K562 (cell line): ENCODE measurements around the gene ARMH3. TPM values are rescaled to one million over a fixed set of nuclear protein-coding genes. Genes with fewer than 3 reads are reported as not detected.

Experiments
- ATAC-seq: fragments of 200-7000 bp; cut with Tn5 transposase; 3 replicates; pipeline ENCODE4 v1.9.1; 2020; ENCODE audit warnings: moderate library complexity
- Bru-seq: library from RNA; stranded (reverse); fragments of 400-500 nt; gene quantifications from one replicate; lab custom pipeline; 2021; lab: Mats Ljungman, UMichigan
- BruChase-seq, 2 experiments: library from RNA; stranded (reverse); fragments of 400-500 nt; gene quantifications; one replicate each; lab custom pipeline; 2021; lab: Mats Ljungman, UMichigan
- BruUV-seq: library from RNA; stranded (reverse); fragments of 400-500 nt; replicated peaks from 2 replicates; lab custom pipeline; 2021; lab: Mats Ljungman, UMichigan
- CTCF ChIA-PET: fragments of 300-600 bp; formaldehyde crosslinking; extraction: SDS; loops from one replicate; lab custom pipeline; 2021; ENCODE audit warnings: low intra/inter-chr PET ratio; lab: Yijun Ruan, JAX
- POLR2A ChIA-PET: fragments of 300-600, 350-650 bp; sonication (Branson Sonifier 250); formaldehyde crosslinking; extraction: SDS; loops from one replicate; lab custom pipeline; 2021; ENCODE audit warnings: antibody characterized with exemption, inconsistent platforms; lab: Yijun Ruan, JAX
- DNase-seq, 4 experiments: peaks; one replicate each; pipeline versions ENCODE4 v3.0.0 to v3.0.0-alpha.2; 2011 to 2018; ENCODE audit warnings: low spot score in 3 of 4, mixed read lengths in 3 of 4; ENCODE audit errors: extremely low read depth in 1 of 4
- FAIRE-seq: peaks from 2 replicates; lab custom pipeline; 2011; peaks lifted over from hg19 to GRCh38; lab: Jason Lieb, UNC
- H2AFZ ChIP-seq: 2 replicates; pipeline ENCODE4 v1.6.0; 2011; ENCODE audit warnings: low read depth, low read length, control low read depth, inconsistent platforms
- H3K27ac ChIP-seq: fragments of 200-600 bp; 3 replicates; pipeline ENCODE4 v1.8.0; 2011; ENCODE audit warnings: low read depth, mild to moderate bottlenecking, control low read depth, inconsistent platforms, low read length, moderate library complexity, mixed read lengths; ENCODE audit errors: extremely low read depth
- H3K27me3 ChIP-seq, 2 experiments: fragments of 300-600 bp in 1 of 2; 2 replicates in 1 of 2; 3 replicates in 1 of 2; pipeline versions ENCODE4 v1.6.0 to v1.8.0; 2011; ENCODE audit warnings: inconsistent platforms in 2 of 2, low read length in 2 of 2, mild to moderate bottlenecking in 1 of 2, mixed read lengths in 1 of 2, moderate library complexity in 1 of 2; ENCODE audit not compliant: control insufficient read depth in 2 of 2, insufficient read depth in 2 of 2
- H3K36me3 ChIP-seq: fragments of 300-600 bp; 3 replicates; pipeline ENCODE4 v1.8.0; 2011; ENCODE audit warnings: mild to moderate bottlenecking, low read length, inconsistent platforms; ENCODE audit not compliant: control insufficient read depth, insufficient read depth
- H3K4me1 ChIP-seq, 2 experiments: fragments of 200-600 bp in 1 of 2; replicated peaks in 1 of 2; 2 replicates in 1 of 2; 3 replicates in 1 of 2; pipeline versions ENCODE4 v1.5.1 to v1.8.0; 2011; ENCODE audit warnings: inconsistent platforms in 2 of 2, low read length in 2 of 2, mild to moderate bottlenecking in 1 of 2, mixed read lengths in 1 of 2, moderate library complexity in 1 of 2; ENCODE audit not compliant: control insufficient read depth in 2 of 2, insufficient read depth in 2 of 2
- H3K4me2 ChIP-seq: 2 replicates; pipeline ENCODE4 v1.6.1; 2011; ENCODE audit warnings: low read length, control low read depth, inconsistent platforms, mixed read lengths; ENCODE audit not compliant: insufficient read depth
- H3K4me3 ChIP-seq: fragments of 200-600 bp; sonication (generic), shearing (Covaris generic); 2 replicates; pipeline ENCODE4 v1.5.1; 2016; ENCODE audit warnings: control low read depth, inconsistent platforms
- H3K79me2 ChIP-seq: fragments of 200-600 bp; 3 replicates; pipeline ENCODE4 v1.8.0; 2011; ENCODE audit warnings: low read length, inconsistent platforms; ENCODE audit not compliant: control insufficient read depth, insufficient read depth
- H3K9ac ChIP-seq, 2 experiments: 2 replicates each; pipeline versions ENCODE4 v1.6.0 to v1.6.1; 2011; ENCODE audit warnings: low read depth in 2 of 2, low read length in 2 of 2, control low read depth in 1 of 2, inconsistent platforms in 1 of 2, mild to moderate bottlenecking in 1 of 2, mixed read lengths in 1 of 2; ENCODE audit not compliant: insufficient read depth in 1 of 2
- H3K9me1 ChIP-seq: one replicate; pipeline ENCODE4 v1.6.0; 2011; ENCODE audit warnings: inconsistent platforms, mild to moderate bottlenecking, low read length, moderate library complexity; ENCODE audit not compliant: control insufficient read depth, insufficient read depth
- H3K9me3 ChIP-seq: replicated peaks from 2 replicates; pipeline ENCODE4 v1.5.1; 2011; ENCODE audit warnings: low read depth, low read length, inconsistent platforms; ENCODE audit not compliant: control insufficient read depth, insufficient read depth
- H4K20me1 ChIP-seq: replicated peaks from 2 replicates; pipeline ENCODE4 v1.6.1; 2011; ENCODE audit warnings: low read length, inconsistent platforms, mixed read lengths; ENCODE audit not compliant: control insufficient read depth, insufficient read depth
- CXXC5 ChIP-seq: fragments of 250-450 bp; sonication (Bioruptor Pico); IDR thresholded peaks from 2 replicates; pipeline ENCODE4 v1.8.0; 2022; ENCODE audit warnings: inconsistent platforms, mild to moderate bottlenecking, moderate library complexity
- HMG20B ChIP-seq: fragments of 250-450 bp; sonication (Bioruptor Pico); IDR thresholded peaks from 2 replicates; pipeline ENCODE4 v1.5.0; 2021; ENCODE audit warnings: mild to moderate bottlenecking
- IFI16 ChIP-seq: fragments of 250-450 bp; sonication (Bioruptor Pico); IDR thresholded peaks from 2 replicates; pipeline ENCODE4 v2.1.2; 2022; ENCODE audit warnings: mild to moderate bottlenecking, inconsistent platforms
- KLF1 ChIP-seq: fragments of 450-650 bp; IDR thresholded peaks from 2 replicates; pipeline ENCODE4 v1.6.1; 2016; ENCODE audit warnings: missing genetic modification characterization, missing compliant biosample characterization
- KLF13 ChIP-seq: fragments of 450-650 bp; IDR thresholded peaks from 2 replicates; pipeline ENCODE4 v1.6.1; 2016; ENCODE audit warnings: missing genetic modification characterization, low read depth, mild to moderate bottlenecking, missing compliant biosample characterization, moderate library complexity, borderline replicate concordance
- ZFP36 ChIP-seq: fragments of 150-350 bp; IDR thresholded peaks from 2 replicates; pipeline ENCODE4 v1.6.1; 2018; ENCODE audit warnings: low read length, low read depth; ENCODE audit not compliant: partially characterized antibody
- ZNF134 ChIP-seq: fragments of 250-450 bp; sonication (Bioruptor Pico); conservative IDR thresholded peaks from 2 replicates; pipeline ENCODE4 v1.4.0; 2020
- ZNF354B ChIP-seq: fragments of 250-450 bp; sonication (Bioruptor Pico); IDR thresholded peaks from 2 replicates; pipeline ENCODE4 v1.4.0; 2020
- WGBS: fragments of 100-300 bp; shearing (Covaris generic); methylation state at CpG from one replicate; pipeline ENCODE4 v1.1.6; 2016; ENCODE audit warnings: low coverage, mixed read lengths; ENCODE audit not compliant: insufficient coverage; ENCODE audit errors: missing lambda C conversion rate; 5-methylcytosine and 5-hydroxymethylcytosine counted together
- in situ Hi-C: fragments of 300-500 bp; cut with MboI; formaldehyde crosslinking; loops from 4 replicates; pipeline ENCODE4 v1.15.0; 2018; ENCODE audit warnings: inconsistent platforms, mixed read lengths
- intact Hi-C: fragments of 100-400 bp; cut with micrococcal nuclease; formaldehyde crosslinking; loops from 2 replicates; pipeline ENCODE4 v1.14.2; 2022
- long read RNA-seq, 3 experiments: library from polyadenylated mRNA in 2 of 3; library from RNA in 1 of 3; unstranded in 2 of 3; stranded (forward) in 1 of 3; transcript quantifications; one replicate each; pipeline ENCODE4 v2.0.0, GENCODE V29; 2019 to 2022
- polyA minus RNA-seq, 3 experiments: library from RNA; depleted of rRNA, polyadenylated mRNA; stranded (reverse); fragments of >200 nt; gene quantifications; 2 replicates each; pipeline ENCODE4 v1.2.3, GENCODE V29; 2011
- polyA plus RNA-seq, 8 experiments: library from polyadenylated mRNA; depleted of rRNA in 4 of 8; stranded (reverse) in 5 of 8; unstranded in 3 of 8; fragments of >200 nt; fragmentation: Nextera tagmentation in 2 of 8; fragmentation: Illumina TruSeq in 1 of 8; extraction: Ambion mirVana in 2 of 8; extraction: Trizol in 1 of 8; gene quantifications; 2 replicates each; pipeline versions ENCODE4 v1.2.1 to v1.2.3, GENCODE V29; 2011 to 2014; ENCODE audit warnings: inconsistent platforms in 1 of 8, missing spikeins in 1 of 8
- total RNA-seq, 7 experiments: library from RNA; depleted of rRNA in 6 of 7; stranded (reverse); fragments of >200 nt in 6 of 7; fragmentation: Illumina TruSeq in 2 of 7; extraction: Trizol in 2 of 7; gene quantifications; 2 replicates each; pipeline versions ENCODE4 v1.2.1 to v1.2.3, GENCODE V29; 2011 to 2021; ENCODE audit warnings: low replicate concordance in 1 of 7
- TF ChIP-seq, protein P1 (sequence below): fragments of 450-650 bp; IDR thresholded peaks from 2 replicates; pipeline ENCODE4 v1.6.1; 2016; ENCODE audit warnings: low read depth, mild to moderate bottlenecking, moderate library complexity
- TF ChIP-seq, protein P2 (sequence below), 2 experiments: fragments of 450-650 bp in 1 of 2; sonication (generic) in 1 of 2; formaldehyde crosslinking in 1 of 2; IDR thresholded peaks in 1 of 2; conservative IDR thresholded peaks in 1 of 2; 2 replicates each; pipeline versions ENCODE4 v1.6.1 to v1.8.1; 2016 to 2023; ENCODE audit warnings: mild to moderate bottlenecking in 2 of 2, moderate library complexity in 2 of 2, inconsistent platforms in 1 of 2, missing genetic modification reagents in 1 of 2
- TF ChIP-seq, protein P3 (sequence below): fragments of 450-650 bp; formaldehyde crosslinking; IDR thresholded peaks from 2 replicates; pipeline ENCODE4 v1.4.0; 2020; ENCODE audit warnings: mild to moderate bottlenecking

The ARMH3 gene, protein sequence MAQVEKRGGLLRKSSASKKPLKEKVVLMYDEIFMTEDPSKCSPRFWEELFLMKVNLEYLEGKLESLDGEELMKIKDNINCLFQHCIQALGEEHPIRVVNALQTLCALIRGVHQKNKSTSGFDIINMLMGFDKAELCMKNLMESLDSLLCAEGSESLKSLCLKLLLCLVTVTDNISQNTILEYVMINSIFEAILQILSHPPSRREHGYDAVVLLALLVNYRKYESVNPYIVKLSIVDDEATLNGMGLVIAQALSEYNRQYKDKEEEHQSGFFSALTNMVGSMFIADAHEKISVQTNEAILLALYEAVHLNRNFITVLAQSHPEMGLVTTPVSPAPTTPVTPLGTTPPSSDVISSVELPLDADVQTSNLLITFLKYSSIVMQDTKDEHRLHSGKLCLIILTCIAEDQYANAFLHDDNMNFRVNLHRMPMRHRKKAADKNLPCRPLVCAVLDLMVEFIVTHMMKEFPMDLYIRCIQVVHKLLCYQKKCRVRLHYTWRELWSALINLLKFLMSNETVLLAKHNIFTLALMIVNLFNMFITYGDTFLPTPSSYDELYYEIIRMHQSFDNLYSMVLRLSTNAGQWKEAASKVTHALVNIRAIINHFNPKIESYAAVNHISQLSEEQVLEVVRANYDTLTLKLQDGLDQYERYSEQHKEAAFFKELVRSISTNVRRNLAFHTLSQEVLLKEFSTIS
- total RNA-seq (2011; cell fraction: chromatin; rRNA removed; ENCODE audit: low replicate concordance) = not detected in 2 replicates
- 0.83 and 1.1 TPM in 2 replicates for total RNA-seq (2011; cell fraction: nucleolus; rRNA removed)
- not detected in 2 replicates for total RNA-seq (2011; cell fraction: nucleoplasm; rRNA removed)
- total RNA-seq (2014; rRNA removed) (0.53 TPM in 1 of 2 replicates, not detected in the other), total RNA-seq (2014; rRNA removed; fragmentation: Illumina TruSeq; extraction: Trizol) (not detected in 2 replicates), total RNA-seq (2015; rRNA removed; fragmentation: Illumina TruSeq; extraction: Trizol) (0.29 and 0.49 TPM in 2 replicates), total RNA-seq (2021) (0.73 and 0.89 TPM in 2 replicates), polyA plus RNA-seq (2011; rRNA removed) (not detected in 2 replicates), polyA plus RNA-seq (2014; fragmentation: Illumina TruSeq; extraction: Trizol) (not detected in 2 replicates), polyA plus RNA-seq (2014; fragmentation: Nextera tagmentation; extraction: Ambion mirVana) (not detected), polyA plus RNA-seq (2014; rRNA removed) (not detected in 2 replicates), polyA minus RNA-seq (2011; rRNA and poly(A)+ RNA removed) (not detected in 2 replicates), Bru-seq, nascent RNA (percentile 41 among the genes with signal in this experiment), BruChase-seq, experiment 1, labeled RNA remaining after a 2-hour chase (percentile 44 among the genes with signal in this experiment), BruChase-seq, experiment 2, labeled RNA remaining after a 6-hour chase (percentile 45 among the genes with signal in this experiment)
- not detected in 2 replicates for polyA plus RNA-seq (2011; cell fraction: cytosol; rRNA removed)
- 0.61 and 0.83 TPM in 2 replicates for polyA plus RNA-seq (2011; cell fraction: nucleus; rRNA removed)
- 0.40 TPM in 1 of 2 replicates, not detected in the other for polyA plus RNA-seq (2012)
- polyA minus RNA-seq (2011; cell fraction: cytosol; rRNA and poly(A)+ RNA removed) = not detected in 2 replicates
- polyA minus RNA-seq (2011; cell fraction: nucleus; rRNA and poly(A)+ RNA removed) = 0.54 and 1.7 TPM in 2 replicates
- long read RNA-seq, experiment 1 = 0 reads
- long read RNA-seq, experiment 2 = 0 reads
- long read RNA-seq, experiment 3 = 0 reads

DNA sequence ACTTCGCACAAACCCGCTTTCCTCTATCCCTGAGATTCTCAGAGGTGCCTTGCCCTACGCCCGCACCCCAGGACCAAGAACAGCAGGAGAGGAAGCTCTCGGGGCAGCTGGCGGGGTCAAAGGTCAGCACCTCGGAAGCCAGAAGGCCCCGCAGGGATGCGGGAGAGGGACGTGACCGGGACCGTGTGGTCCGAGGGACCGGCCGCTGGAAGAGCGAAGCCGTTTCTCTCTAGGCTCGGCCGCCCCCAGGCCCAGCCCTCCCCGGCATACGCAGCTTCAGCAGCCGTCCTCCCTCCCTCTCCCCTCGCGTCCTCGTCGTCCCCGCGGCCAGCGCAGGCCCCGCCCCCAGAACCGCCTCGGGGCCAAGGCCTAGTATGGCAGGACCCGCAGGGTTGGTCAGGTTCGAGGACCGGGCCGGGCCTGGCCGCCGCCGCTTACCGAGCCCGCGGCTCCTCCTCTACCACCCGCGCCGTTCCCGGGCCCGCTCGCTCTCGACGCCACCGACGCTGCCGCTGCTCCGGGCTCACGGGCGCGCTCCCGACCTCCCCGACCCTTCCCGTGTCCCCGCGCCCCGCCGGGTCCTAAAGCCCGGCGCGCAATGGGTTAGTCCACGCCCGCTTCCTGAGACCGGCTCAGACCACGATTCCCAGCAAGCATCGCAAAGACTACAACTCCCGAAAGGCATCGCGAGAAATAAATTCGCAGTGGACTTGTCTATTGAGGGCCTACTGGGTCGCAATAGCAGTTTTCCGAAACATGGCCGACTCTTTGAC lies at the start of gene ARMH3:
Gene ARMH3 (minus strand): TSS at position 527 of the 773 bp plus-strand sequence. CDS start 16,059 bp downstream, outside the sequence.
- ChIA-PET CTCF (no interaction called here), POLR2A (interaction anchor here (0.7 to 1.8 kb wide), 6 partner anchors 9 to 226 kb away, joined by 3 to 10 read pairs (median 5); no protein-coding TSS in a partner anchor)
- FAIRE-seq (peak; percentile 96), ATAC-seq (peak; percentile 97), DNase-seq (peak; percentile 85 to 96 (median 88))
- Histone ChIP-seq H2AFZ (peak within 1 kb of the TSS; percentile 99), H3K9ac (peak within 1 kb of the TSS; percentile 78 to 94), H4K20me1 (no peaks in the 10 kb centered on the region), H3K79me2 (peaks cover 40% of the 10 kb centered on the region), H3K4me2 (peak within 1 kb of the TSS; percentile 89), H3K4me3 (peak within 1 kb of the TSS; percentile 81), H3K36me3 (no peaks in the 10 kb centered on the region), H3K9me1 (no peaks in the 10 kb centered on the region), H3K27ac (peak within 1 kb of the TSS; percentile 88), H3K9me3 (no peaks in the 10 kb centered on the region), H3K27me3 (no peaks in the 10 kb centered on the region), H3K4me1 (peaks cover 10 to 26% of the 10 kb centered on the region in 2 experiments; a peak in 4 of 5 replicates)
- BruUV-seq = TSS peak; percentile 53
- WGBS = under 1% methylated on average over 19 of the region's 79 CpGs
- intact Hi-C loops (loop anchor here (5.0 to 10.0 kb wide), 2 partner anchors 214 to 991 kb away; partner anchors contain the start of genes KAZALD1 and KCNIP2), in situ Hi-C loops (no loop called here)
- TF ChIP-seq KLF13 (tag) = 0 out of 2 replicates have a peak, but pooled peaks have one; percentile 28
- no peak for TF ChIP-seq ZNF134 (CRISPR knock-in tag)
- no peak for TF ChIP-seq IFI16 (CRISPR knock-in tag)
- TF ChIP-seq ZFP36 = no peak
- peak; percentile 90 for TF ChIP-seq CXXC5 (CRISPR knock-in tag)
- TF ChIP-seq, protein P1, sequence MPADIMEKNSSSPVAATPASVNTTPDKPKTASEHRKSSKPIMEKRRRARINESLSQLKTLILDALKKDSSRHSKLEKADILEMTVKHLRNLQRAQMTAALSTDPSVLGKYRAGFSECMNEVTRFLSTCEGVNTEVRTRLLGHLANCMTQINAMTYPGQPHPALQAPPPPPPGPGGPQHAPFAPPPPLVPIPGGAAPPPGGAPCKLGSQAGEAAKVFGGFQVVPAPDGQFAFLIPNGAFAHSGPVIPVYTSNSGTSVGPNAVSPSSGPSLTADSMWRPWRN = no peak
- TF ChIP-seq, protein P2, sequence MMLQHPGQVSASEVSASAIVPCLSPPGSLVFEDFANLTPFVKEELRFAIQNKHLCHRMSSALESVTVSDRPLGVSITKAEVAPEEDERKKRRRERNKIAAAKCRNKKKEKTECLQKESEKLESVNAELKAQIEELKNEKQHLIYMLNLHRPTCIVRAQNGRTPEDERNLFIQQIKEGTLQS (IDR thresholded peaks at IDR 0.05) = no peak
- TF ChIP-seq, protein P2 (CRISPR knock-in tag; conservative IDR thresholded peaks at IDR 0.05) = no peak
- TF ChIP-seq ZNF354B (CRISPR knock-in tag) = no peak
- TF ChIP-seq KLF1 (tag) = 0 out of 2 replicates have a peak, but pooled peaks have one; percentile 19
- TF ChIP-seq, protein P3, sequence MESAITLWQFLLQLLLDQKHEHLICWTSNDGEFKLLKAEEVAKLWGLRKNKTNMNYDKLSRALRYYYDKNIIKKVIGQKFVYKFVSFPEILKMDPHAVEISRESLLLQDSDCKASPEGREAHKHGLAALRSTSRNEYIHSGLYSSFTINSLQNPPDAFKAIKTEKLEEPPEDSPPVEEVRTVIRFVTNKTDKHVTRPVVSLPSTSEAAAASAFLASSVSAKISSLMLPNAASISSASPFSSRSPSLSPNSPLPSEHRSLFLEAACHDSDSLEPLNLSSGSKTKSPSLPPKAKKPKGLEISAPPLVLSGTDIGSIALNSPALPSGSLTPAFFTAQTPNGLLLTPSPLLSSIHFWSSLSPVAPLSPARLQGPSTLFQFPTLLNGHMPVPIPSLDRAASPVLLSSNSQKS (CRISPR knock-in tag) = no peak
- TF ChIP-seq HMG20B (CRISPR knock-in tag) = no peak
